GM10266 (cell line): ENCODE results near the gene UGCG.

Experiments used
- DNase-seq: peaks from one replicate; pipeline ENCODE4 v3.0.0; 2012; ENCODE audit errors: extremely low spot score
- TF ChIP-seq, protein P1 (sequence below): IDR thresholded peaks from 2 replicates; pipeline ENCODE4 v1.5.1; 2012; ENCODE audit warnings: mild to moderate bottlenecking, low read depth; ENCODE audit not compliant: control insufficient read depth, insufficient read depth; ENCODE audit errors: missing control alignments

The UGCG gene

DNA sequence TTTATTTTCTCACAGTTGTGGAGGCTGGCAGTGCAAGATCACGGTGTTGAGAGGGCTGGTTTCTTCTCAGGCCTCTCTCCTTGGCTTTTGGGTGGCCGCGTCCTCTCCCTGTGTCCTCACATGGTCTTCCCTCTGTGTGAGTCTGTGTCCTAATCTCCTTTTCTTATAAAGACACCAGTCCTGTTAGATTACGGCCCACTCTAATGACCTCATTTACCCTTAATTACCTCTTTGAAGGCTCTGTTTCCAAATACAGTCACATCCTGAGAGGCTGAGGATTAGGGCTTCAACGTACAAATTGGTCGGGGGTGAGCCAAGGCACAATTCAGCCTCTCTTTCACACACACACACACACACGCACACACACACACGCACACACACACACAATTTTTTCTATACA is 73.0 kb downstream of the UGCG start:
- TF ChIP-seq, protein P1, sequence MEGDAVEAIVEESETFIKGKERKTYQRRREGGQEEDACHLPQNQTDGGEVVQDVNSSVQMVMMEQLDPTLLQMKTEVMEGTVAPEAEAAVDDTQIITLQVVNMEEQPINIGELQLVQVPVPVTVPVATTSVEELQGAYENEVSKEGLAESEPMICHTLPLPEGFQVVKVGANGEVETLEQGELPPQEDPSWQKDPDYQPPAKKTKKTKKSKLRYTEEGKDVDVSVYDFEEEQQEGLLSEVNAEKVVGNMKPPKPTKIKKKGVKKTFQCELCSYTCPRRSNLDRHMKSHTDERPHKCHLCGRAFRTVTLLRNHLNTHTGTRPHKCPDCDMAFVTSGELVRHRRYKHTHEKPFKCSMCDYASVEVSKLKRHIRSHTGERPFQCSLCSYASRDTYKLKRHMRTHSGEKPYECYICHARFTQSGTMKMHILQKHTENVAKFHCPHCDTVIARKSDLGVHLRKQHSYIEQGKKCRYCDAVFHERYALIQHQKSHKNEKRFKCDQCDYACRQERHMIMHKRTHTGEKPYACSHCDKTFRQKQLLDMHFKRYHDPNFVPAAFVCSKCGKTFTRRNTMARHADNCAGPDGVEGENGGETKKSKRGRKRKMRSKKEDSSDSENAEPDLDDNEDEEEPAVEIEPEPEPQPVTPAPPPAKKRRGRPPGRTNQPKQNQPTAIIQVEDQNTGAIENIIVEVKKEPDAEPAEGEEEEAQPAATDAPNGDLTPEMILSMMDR, result no peak
- DNase-seq, result no peak

DNA sequence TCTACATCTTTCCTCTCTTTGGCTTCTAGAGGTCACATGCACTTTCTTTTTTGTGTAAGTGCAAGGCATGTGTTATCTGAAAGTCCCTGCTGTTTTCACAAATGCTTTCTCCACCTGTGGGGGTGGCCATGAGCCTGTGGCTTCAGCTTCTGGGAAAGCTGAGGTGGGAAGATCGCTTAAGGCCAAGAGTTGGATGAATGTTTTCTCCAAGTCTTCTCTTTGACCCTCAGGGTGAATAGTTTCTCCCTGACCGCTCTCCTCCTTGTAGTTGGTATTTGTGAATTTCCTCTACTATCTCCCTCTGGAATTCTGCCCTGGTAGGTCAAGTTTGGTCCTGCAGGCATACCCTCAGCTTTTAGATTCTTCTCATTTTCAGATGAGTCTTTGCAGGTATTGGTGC is 74.2 kb downstream of the UGCG start:
- TF ChIP-seq, protein P1, result no peak
- DNase-seq, result no peak

DNA sequence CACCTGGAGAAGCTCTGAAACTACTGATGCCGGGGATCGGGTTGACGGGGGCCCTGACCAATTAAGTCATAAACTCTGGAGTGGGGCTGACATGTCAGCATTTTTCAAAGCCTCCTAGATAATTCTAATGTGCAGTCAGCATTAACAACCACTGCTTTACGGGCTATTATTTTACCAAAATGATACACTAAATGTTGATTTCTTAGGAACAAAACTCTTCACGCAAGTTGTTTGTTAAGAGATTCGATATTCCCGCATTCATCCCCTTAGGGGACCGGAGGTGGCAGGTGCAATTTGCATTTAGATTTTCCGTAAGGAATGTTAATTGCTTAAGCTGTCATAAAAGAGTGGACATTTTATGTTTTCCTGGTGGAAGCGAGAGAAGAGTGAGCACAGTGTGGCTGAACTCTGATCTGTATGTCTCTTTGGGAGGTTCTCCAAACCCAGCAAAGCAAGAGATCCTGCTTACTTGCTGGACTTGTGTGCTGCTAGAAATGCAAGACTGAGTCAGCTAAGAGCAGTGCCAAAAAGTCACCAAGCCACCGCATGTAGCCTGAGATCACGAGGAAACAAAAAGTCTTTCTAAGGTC is 77.6 kb downstream of the UGCG start:
- TF ChIP-seq, protein P1, result no peak
- no peak for DNase-seq

DNA sequence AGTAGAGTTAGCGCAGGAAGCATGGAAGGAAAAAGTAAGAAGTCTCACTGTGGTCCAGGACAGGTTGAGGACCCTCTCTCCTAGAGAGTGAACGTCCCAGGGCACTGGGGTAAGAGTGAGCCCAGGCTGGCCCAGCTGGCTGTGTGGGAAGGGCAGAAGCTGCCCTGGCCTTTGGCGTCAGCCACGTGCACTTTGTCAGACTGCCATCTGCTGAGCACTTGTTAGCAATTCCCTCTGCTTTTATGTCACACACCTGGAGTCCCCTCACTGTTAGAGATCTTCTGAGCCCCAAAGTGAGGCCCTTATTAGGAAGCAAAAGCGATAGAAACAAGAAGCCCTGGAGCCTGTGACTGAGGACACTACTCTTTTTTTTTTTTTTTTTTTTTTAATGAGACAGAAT is 79.1 kb downstream of the UGCG start:
- TF ChIP-seq, protein P1, result peak; percentile 40
- no peak for DNase-seq

DNA sequence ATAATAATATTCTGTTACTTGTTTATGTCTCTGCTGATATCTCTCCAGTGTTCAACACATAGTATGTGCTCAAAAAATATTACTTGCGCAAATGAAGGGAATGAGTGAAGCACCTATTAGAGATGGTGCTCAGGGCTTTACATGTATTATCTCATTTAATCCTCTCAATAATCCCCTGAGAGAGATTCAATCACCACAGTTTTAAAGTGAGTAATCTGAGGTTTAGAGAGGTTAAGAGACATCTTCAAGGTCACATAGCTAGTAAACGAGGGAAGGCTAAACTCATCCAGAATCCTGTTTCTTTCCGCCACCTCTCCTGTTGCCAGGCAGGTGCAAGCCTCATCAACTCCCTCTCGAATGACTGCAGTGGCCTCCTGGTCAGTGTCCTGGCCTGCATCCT is 82.0 kb downstream of the UGCG start:
- TF ChIP-seq, protein P1, result no peak
- no peak for DNase-seq

DNA sequence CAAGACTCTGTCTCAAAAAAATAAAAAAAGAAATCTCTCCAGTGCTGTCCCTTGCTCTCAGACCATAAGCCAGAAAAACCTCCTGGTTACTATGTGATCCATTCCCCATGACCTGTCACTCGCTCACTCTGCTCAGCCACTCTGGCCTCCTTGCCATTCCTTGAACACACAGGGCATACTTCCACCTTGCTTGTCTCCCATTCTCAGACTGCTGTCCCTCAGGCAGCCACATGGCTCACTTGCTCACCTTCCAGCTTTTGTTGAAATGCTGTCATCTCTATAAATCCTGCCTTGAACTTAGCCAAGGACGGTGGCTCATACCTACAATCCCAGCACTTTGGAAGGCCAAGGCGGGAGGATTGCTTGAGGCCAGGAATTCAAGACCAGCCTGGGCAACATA is 82.9 kb downstream of the UGCG start:
- DNase-seq, result no peak
- TF ChIP-seq, protein P1, result no peak

DNA sequence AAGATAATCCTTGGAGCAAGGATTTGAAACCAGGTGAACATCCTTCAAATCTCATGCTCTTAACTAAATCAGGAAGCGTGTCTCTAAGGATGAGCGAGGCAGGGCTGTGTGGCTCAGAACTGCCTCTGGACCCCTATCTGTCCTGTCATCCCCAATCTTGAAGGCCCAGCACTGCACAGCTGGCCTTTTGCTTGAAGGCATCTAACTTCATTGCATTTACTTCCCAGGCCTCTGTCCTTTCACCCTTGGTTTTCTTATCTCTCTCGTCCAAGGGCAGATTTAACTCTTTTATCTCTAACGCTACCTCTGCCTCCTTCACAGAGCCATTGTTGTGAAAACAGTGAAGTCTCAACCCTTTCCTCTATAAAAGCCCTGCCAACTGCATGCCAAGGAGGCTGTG is 83.8 kb downstream of the UGCG start:
- TF ChIP-seq, protein P1, result no peak
- no peak for DNase-seq
